ENCODE data around the gene FRS3. TPM values are rescaled to one million over a fixed set of nuclear protein-coding genes. Genes with fewer than 3 reads are reported as not detected.

Gene FRS3
- total RNA-seq, 2 donors from 2014 or later, result 4.0 to 5.2 TPM

GRCh38 chr6:41720783-41721182 is 58.9 kb downstream of the FRS3 start:
- ATAC-seq, result no peak
- DNase-seq, result no peak
- intact Hi-C loops (cut with DNase I), result no loop called here

DNA sequence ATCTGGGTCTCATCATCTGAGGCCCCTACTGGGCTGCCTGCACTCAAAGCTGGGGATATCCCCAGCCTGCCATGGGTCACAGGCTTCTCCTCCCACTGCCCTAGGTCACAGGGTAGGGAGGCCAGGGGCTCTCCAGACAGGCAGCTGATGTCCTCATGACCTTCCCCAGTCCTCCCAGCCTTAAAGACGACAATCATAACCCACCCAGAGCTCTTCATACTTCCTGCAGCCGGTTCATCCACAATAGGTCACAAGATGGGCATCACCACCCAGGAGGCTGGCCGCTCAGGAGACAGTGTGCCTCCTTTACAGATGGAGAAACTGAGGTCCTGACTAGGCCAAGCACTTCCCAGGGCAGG is 59.5 kb downstream of the FRS3 start:
- intact Hi-C loops (cut with DNase I), result no loop called here
- DNase-seq (no peak), ATAC-seq (no peak)

Other genes with a start within 250 kb of the FRS3 start
- gene FOXP4, start 233.5 kb downstream of the FRS3 start, total RNA-seq, result 10 to 100 TPM; 15.6 to 18.4 TPM
- gene MDFI, start 141.4 kb downstream of the FRS3 start, total RNA-seq, result 1 to 10 TPM; 9.2 TPM
- gene TFEB, start 44.3 kb downstream of the FRS3 start, total RNA-seq, result 10 to 100 TPM; 33.3 to 34.6 TPM
- not detected for gene PGC, start 32.5 kb downstream of the FRS3 start, total RNA-seq
- 1 to 10 TPM; 2.1 to 3.1 TPM for gene PRICKLE4, start 882 bp upstream of the FRS3 start, total RNA-seq
- 100 to 1,000 TPM; 131 to 138 TPM for gene TOMM6, start 7.8 kb upstream of the FRS3 start, total RNA-seq
- gene USP49, start 115.5 kb upstream of the FRS3 start, total RNA-seq, result 1 to 10 TPM; 1.6 to 1.7 TPM
- gene MED20, start 141.2 kb upstream of the FRS3 start, total RNA-seq, result 10 to 100 TPM; 14.8 to 15.7 TPM
- 10 to 100 TPM in 1 of 2 donors, 1 to 10 TPM in 1; 8.7 to 16.5 TPM for gene BYSL, start 141.6 kb upstream of the FRS3 start, total RNA-seq
- 10 to 100 TPM; 60.1 to 62.4 TPM for gene CCND3, start 161.9 kb upstream of the FRS3 start, total RNA-seq

All from left cardiac atrium (tissue), 4 donors.